ENCODE data around the gene LBX2.
"Not testable (repeated sequence)": the region's sequence is repeated elsewhere in the genome, so short reads cannot be mapped to it uniquely, and the experiment has no call there.

DNA sequence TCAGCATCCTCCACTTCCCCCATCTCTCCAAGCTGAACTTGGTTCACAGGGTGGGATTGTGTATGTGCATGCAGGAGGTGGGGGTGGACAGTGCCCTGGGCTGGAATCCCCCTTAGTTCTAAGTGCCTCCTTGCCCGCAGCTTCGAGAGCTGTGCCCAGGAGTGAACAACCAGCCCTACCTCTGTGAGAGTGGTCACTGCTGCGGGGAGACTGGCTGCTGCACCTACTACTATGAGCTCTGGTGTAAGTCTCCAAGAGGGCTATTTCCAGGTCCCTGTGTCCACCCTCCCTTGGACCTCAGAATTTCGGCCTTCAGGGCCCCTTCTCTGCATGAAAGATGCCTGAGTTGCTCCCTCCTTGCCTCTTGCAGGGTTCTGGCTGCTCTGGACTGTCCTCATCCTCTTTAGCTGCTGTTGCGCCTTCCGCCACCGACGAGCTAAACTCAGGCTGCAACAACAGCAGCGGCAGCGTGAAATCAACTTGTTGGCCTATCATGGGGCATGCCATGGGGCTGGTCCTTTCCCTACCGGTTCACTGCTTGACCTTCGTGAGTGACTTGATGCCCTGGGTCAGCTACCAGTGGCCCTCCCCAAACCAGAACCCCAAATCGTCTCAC is 39.8 kb downstream of the LBX2 start:
- TF ChIP-seq CTCF (conservative IDR thresholded peaks at IDR 0.05; ENCODE audit: low read depth, low read length); EZH2 (IDR thresholded peaks at IDR 0.05; ENCODE audit: borderline replicate concordance, low read depth, low read length, poor library complexity, severe bottlenecking): not testable (repeated sequence)
